ENCODE data around the gene GRK5. TPM values are rescaled to one million over a fixed set of nuclear protein-coding genes. Genes with fewer than 3 reads are reported as not detected.

Gene GRK5
- total and polyA plus RNA-seq, 9 of the 15 experiments (the other 6 are each of a cell fraction or from before 2014, with no cell fraction given): 0.46 to 0.83 (median 0.67) TPM; not detected in 2

DNA sequence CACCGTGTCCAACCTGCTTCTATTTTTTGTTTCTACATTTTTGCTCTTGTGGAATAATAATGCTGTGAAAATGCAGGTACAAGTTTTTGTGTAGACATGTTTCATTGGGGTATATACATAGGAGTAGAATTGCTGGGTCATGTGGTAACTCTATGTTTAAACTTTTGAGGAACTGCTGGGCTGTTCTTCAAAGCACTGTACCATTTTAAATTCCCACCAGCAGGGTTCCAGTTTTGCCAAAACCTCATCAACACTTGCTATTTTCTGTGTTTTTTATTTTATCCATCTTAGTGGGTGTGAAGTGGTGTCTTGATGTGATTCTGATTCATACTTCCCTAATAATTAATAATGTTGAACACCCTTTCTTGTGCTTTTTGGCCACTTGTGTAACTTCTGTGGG is 196.6 kb downstream of the GRK5 start:
- Histone ChIP-seq H3K4me1 (replicated peaks in 1 of 2; ENCODE audit: control insufficient read depth in 2 of 2, insufficient read depth in 2 of 2, low read length in 2 of 2) (peaks cover 0 to 2% of the 10 kb centered on the region in 2 experiments; a peak in 4 of 5 replicates), H4K20me1 (replicated peaks; ENCODE audit: control insufficient read depth, insufficient read depth, low read length) (no peaks in the 10 kb centered on the region), H3K9me3 (replicated peaks; ENCODE audit: control insufficient read depth, insufficient read depth, low read depth, low read length) (no peaks in the 10 kb centered on the region), H3K36me3 (ENCODE audit: control insufficient read depth, insufficient read depth, low read length) (no peaks in the 10 kb centered on the region), H3K4me2 (ENCODE audit: insufficient read depth, low read length) (no peak overlapping the region), H3K79me2 (ENCODE audit: control insufficient read depth, insufficient read depth, low read length) (no peaks in the 10 kb centered on the region), H3K27ac (ENCODE audit: extremely low read depth, low read depth, low read length) (no peak overlapping the region), H3K9me1 (ENCODE audit: control insufficient read depth, insufficient read depth, low read length) (no peaks in the 10 kb centered on the region), H3K4me3 (no peak overlapping the region), H3K9ac (ENCODE audit: insufficient read depth in 1 of 2, low read depth in 2 of 2, low read length in 2 of 2) (no peak overlapping the region), H3K27me3 (ENCODE audit: control insufficient read depth in 2 of 2, insufficient read depth in 2 of 2, low read length in 2 of 2) (peaks cover 0 to 21% of the 10 kb centered on the region in 2 experiments; a peak in 2 of 5 replicates), H2AFZ (ENCODE audit: low read depth, low read length) (no peak overlapping the region)
- POLR2A ChIA-PET: no interaction called here
- in situ Hi-C loops (cut with MboI) (no loop called here), intact Hi-C loops (cut with micrococcal nuclease) (no loop called here)
- TF ChIP-seq SPI1 (IDR thresholded peaks at IDR 0.05; ENCODE audit: borderline replicate concordance, low read depth, low read length): peak; percentile 34; the same call in 1 of the 2 replicates
- TF ChIP-seq CBX5 (IDR thresholded peaks at IDR 0.05; ENCODE audit: borderline replicate concordance, low read depth): no peak
- CTCF ChIA-PET (ENCODE audit: low intra/inter-chr PET ratio): no interaction called here
- no peak for ATAC-seq
- 20% methylated on average over 1 of the region's 1 CpG for WGBS (ENCODE audit: insufficient coverage, low coverage, missing lambda C conversion rate)
- no TSS peak for BruUV-seq (replicated peaks)
- no peak for DNase-seq (ENCODE audit: extremely low read depth in 1 of 4, low spot score in 3 of 4)
- no peak for FAIRE-seq

DNA sequence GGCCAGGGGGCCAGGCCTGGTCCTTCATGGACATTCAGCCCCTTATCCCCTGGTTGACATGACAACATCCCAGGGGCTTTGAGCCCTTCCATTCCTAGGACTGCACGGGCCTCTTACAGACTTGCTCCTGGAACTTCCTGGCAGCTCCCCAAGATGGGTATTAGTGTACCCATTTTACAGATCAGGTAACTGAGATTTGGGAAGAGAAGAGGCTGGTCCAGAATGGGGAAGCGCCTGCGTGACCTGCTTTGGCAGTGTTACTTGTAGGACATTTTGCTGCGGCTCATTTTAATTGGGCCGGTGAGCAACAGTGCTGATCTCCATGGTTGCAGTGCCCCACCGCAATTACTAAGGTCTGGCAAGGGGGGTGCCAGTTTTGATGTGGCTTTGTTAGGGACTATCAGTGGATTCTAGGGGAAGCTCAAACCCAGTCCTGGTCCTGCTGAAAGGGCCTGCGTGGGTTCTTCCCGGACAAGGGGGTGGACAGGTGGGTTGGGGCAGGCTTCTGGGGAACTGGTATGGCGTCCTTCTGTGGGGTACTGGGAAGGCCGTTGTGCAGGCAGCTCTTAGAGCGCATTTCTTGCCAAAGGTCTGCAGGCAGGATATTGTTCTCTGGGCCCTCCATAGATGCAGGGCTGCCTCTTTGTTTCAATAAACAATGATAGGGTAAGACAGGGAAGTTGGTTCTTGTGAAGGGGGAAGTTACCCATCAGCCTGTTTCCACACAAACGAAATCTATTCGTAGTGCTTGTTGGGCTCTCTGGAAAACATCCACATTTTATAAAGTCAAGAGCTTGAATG is 197.5 kb downstream of the GRK5 start:
- Histone ChIP-seq H3K9ac (ENCODE audit: insufficient read depth in 1 of 2, low read depth in 2 of 2, low read length in 2 of 2) (no peak overlapping the region; a peak in 1 of 4 replicates), H3K27me3 (ENCODE audit: control insufficient read depth in 2 of 2, insufficient read depth in 2 of 2, low read length in 2 of 2) (peaks cover 0 to 21% of the 10 kb centered on the region in 2 experiments; a peak in 2 of 5 replicates), H3K9me3 (replicated peaks; ENCODE audit: control insufficient read depth, insufficient read depth, low read depth, low read length) (no peaks in the 10 kb centered on the region), H3K36me3 (ENCODE audit: control insufficient read depth, insufficient read depth, low read length) (no peaks in the 10 kb centered on the region), H3K4me3 (no peak overlapping the region), H2AFZ (ENCODE audit: low read depth, low read length) (no peak overlapping the region), H4K20me1 (replicated peaks; ENCODE audit: control insufficient read depth, insufficient read depth, low read length) (no peaks in the 10 kb centered on the region), H3K79me2 (ENCODE audit: control insufficient read depth, insufficient read depth, low read length) (no peaks in the 10 kb centered on the region), H3K9me1 (ENCODE audit: control insufficient read depth, insufficient read depth, low read length) (no peaks in the 10 kb centered on the region), H3K27ac (ENCODE audit: extremely low read depth, low read depth, low read length) (no peak overlapping the region), H3K4me1 (replicated peaks in 1 of 2; ENCODE audit: control insufficient read depth in 2 of 2, insufficient read depth in 2 of 2, low read length in 2 of 2) (peaks cover 0 to 6% of the 10 kb centered on the region in 2 experiments; a peak in 4 of 5 replicates), H3K4me2 (ENCODE audit: insufficient read depth, low read length) (no peak overlapping the region)
- ChIA-PET CTCF (ENCODE audit: low intra/inter-chr PET ratio) (no interaction called here), POLR2A (no interaction called here)
- FAIRE-seq (no peak), ATAC-seq (no peak), DNase-seq (ENCODE audit: extremely low read depth in 1 of 4, low spot score in 3 of 4) (no peak)
- intact Hi-C loops (cut with micrococcal nuclease): no loop called here
- 33% methylated on average over 13 of the region's 13 CpGs for WGBS (ENCODE audit: insufficient coverage, low coverage, missing lambda C conversion rate)
- TF ChIP-seq BCOR (IDR thresholded peaks at IDR 0.05) (peak; percentile 44; the same call in 1 of the 2 replicates), TCF7L2 (IDR thresholded peaks at IDR 0.05; ENCODE audit: low read depth, low read length) (no peak), TEAD1 (CRISPR knock-in tag; IDR thresholded peaks at IDR 0.05) (no peak), RBM25 (IDR thresholded peaks at IDR 0.05; ENCODE audit: low read depth, low read length, severe bottlenecking) (peak; percentile 78), ADNP (tag; IDR thresholded peaks at IDR 0.05) (peak; percentile 59; the same call in 1 of the 2 replicates)
- in situ Hi-C loops (cut with MboI): no loop called here
- no TSS peak for BruUV-seq (replicated peaks)

All from K562 (cell line).